NCI-H526 (cell line): Measurements from ENCODE around the gene PODXL2.
A peak's percentile ranks its signal among the peaks of the same experiment; 100 is the strongest.

Source experiments
- DNase-seq, 2 experiments: peaks; one replicate each; lab custom pipeline; 2025; lab: John Stamatoyannopoulos, UW

PODXL2 gene

GRCh38 chr3:127658234-127658633, 29.2 kb downstream of the PODXL2 start:
- DNase-seq = no peak

GRCh38 chr3:127660621-127661251, 31.8 kb downstream of the PODXL2 start:
- DNase-seq = no peak

GRCh38 chr3:127661600-127661999, 32.6 kb downstream of the PODXL2 start:
- no peak for DNase-seq

- no peak for DNase-seq
These were observed 33.0 kb downstream of the PODXL2 start for GRCh38 chr3:127662001-127662469.

- DNase-seq = no peak
These were observed 34.2 kb downstream of the PODXL2 start for GRCh38 chr3:127663151-127663550.

GRCh38 chr3:127665165-127665564, 36.2 kb downstream of the PODXL2 start:
- no peak for DNase-seq

- no peak for DNase-seq
These were observed 36.6 kb downstream of the PODXL2 start for GRCh38 chr3:127665586-127665985.

GRCh38 chr3:127666676-127667075, 37.7 kb downstream of the PODXL2 start:
- DNase-seq = no peak

- no peak for DNase-seq
These were observed 38.2 kb downstream of the PODXL2 start for GRCh38 chr3:127667119-127667681.

GRCh38 chr3:127668906-127669305, 39.9 kb downstream of the PODXL2 start:
- DNase-seq = no peak

GRCh38 chr3:127669541-127670228, 40.7 kb downstream of the PODXL2 start:
- no peak for DNase-seq

GRCh38 chr3:127670229-127670559, 41.2 kb downstream of the PODXL2 start:
- DNase-seq = no peak

- DNase-seq = no peak
These were observed 42.0 kb downstream of the PODXL2 start for GRCh38 chr3:127670761-127671522.

GRCh38 chr3:127671523-127672428, 42.8 kb downstream of the PODXL2 start:
- DNase-seq = peak in 1 of 2 experiments; percentile 47

GRCh38 chr3:127672429-127673190, 43.6 kb downstream of the PODXL2 start, which contains the start of gene ABTB1:
ABTB1 (plus strand) TSS chr3:127672952; CDS start chr3:127673026, 74 bp downstream.
- peak; percentile 49 to 94 for DNase-seq

- DNase-seq = peak; percentile 38 to 56
These were observed 44.5 kb downstream of the PODXL2 start for GRCh38 chr3:127673191-127674100.

GRCh38 chr3:127674101-127674721, 45.2 kb downstream of the PODXL2 start:
- peak in 1 of 2 experiments; percentile 51 for DNase-seq

GRCh38 chr3:127674790-127675189, 45.8 kb downstream of the PODXL2 start:
- DNase-seq = no peak
